OCI-LY3 (cell line): ENCODE measurements around the gene PPP1R36.
"Not testable (repeated sequence)": the region's sequence is repeated elsewhere in the genome, so short reads cannot be mapped to it uniquely, and the experiment has no call there.

Source experiments
- H2AFZ ChIP-seq: fragments of 200-600, 300-600 bp; shearing (Covaris generic); 2 replicates; pipeline ENCODE4 v1.6.0; 2014; ENCODE audit warnings: antibody characterized with exemption, low read depth, low read length
- H3K27ac ChIP-seq: fragments of 200-600, 300-600 bp; sonication (generic); 2 replicates; pipeline ENCODE4 v1.5.1; 2014; ENCODE audit warnings: mild to moderate bottlenecking, low read length, moderate library complexity, mixed read lengths
- H3K27me3 ChIP-seq: fragments of 200-600, 300-600 bp; sonication (generic); 2 replicates; pipeline ENCODE4 v1.6.1; 2014; ENCODE audit warnings: low read depth, low read length, mixed read lengths
- H3K36me3 ChIP-seq: fragments of 200-600, 300-600 bp; sonication (generic); replicated peaks from 2 replicates; pipeline ENCODE3; 2014; ENCODE audit warnings: low read depth, low read length, mixed read lengths
- H3K4me1 ChIP-seq: fragments of 300-600, 200-600 bp; sonication (generic); 2 replicates; pipeline ENCODE4 v1.6.1; 2014; ENCODE audit warnings: low read length, mixed read lengths
- H3K4me2 ChIP-seq: fragments of 200-600, 300-600 bp; sonication (generic); 2 replicates; pipeline ENCODE4 v1.6.1; 2014; ENCODE audit warnings: low read length, mixed read lengths
- H3K4me3 ChIP-seq: fragments of 300-600, 200-600 bp; sonication (generic); 2 replicates; pipeline ENCODE4 v1.5.1; 2014; ENCODE audit warnings: antibody characterized with exemption, mild to moderate bottlenecking, low read length, moderate library complexity
- H3K79me2 ChIP-seq: fragments of 300-600, 200-600 bp; shearing (Covaris generic); 2 replicates; pipeline ENCODE4 v1.6.1; 2014; ENCODE audit warnings: mild to moderate bottlenecking, low read length, mixed read lengths
- H3K9ac ChIP-seq: fragments of 300-600, 200-600 bp; shearing (Covaris generic); 2 replicates; pipeline ENCODE4 v1.6.0; 2014; ENCODE audit warnings: mild to moderate bottlenecking, low read length, moderate library complexity
- H3K9me3 ChIP-seq: fragments of 200-600, 300-600 bp; shearing (Covaris generic); 2 replicates; pipeline ENCODE4 v1.6.1; 2014; ENCODE audit warnings: low read length, mixed read lengths; ENCODE audit not compliant: insufficient read depth
- H4K20me1 ChIP-seq: fragments of 200-600, 300-600 bp; sonication (generic); 2 replicates; pipeline ENCODE4 v1.6.1; 2016; ENCODE audit warnings: low read length, mixed read lengths; ENCODE audit not compliant: insufficient read depth
- EZH2phosphoT487 ChIP-seq: fragments of 200-600 bp; shearing (Covaris generic); IDR thresholded peaks from 2 replicates; pipeline ENCODE4 v1.6.1; 2018; ENCODE audit warnings: antibody characterized with exemption, mixed run types, low read depth
- TF ChIP-seq, protein P1 (sequence below): fragments of 200-600, 300-600 bp; sonication (generic); IDR thresholded peaks from 2 replicates; pipeline ENCODE4 v1.5.1; 2014; ENCODE audit warnings: antibody characterized with exemption, low read length, low read depth

PPP1R36 gene

DNA sequence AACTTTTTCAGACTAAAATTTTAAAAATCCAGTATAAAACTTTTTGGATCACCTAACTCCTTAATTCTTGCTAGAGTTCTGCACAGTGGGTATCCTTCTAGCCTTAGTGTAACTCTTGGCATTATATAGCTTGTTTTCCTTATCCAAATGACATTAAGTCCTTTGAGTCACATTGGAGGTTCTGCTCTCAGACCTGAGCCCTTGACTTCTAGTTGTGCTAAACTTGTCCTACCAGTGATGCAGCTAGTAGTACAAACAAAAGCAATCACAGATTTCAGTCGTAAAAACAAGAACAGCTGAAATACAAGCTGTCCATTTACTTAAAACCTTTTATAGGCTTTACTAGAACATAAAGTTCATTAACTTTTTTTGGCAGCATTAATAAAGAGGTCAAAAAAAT, 34.7 kb upstream of the PPP1R36 start:
- Histone ChIP-seq H3K27me3 (no peaks in the 10 kb centered on the region), H3K36me3 (peaks cover 11% of the 10 kb centered on the region), H3K4me1 (peaks cover 16% of the 10 kb centered on the region), H3K9me3 (no peaks in the 10 kb centered on the region), H3K79me2 (peaks cover 100% of the 10 kb centered on the region), H3K4me2 (no peak overlapping the region), H4K20me1 (peaks cover 80% of the 10 kb centered on the region), H3K9ac (no peak overlapping the region), H3K4me3 (no peak overlapping the region), H3K27ac (no peak overlapping the region), H2AFZ (no peak overlapping the region)
- no peak for TF ChIP-seq EZH2phosphoT487
- TF ChIP-seq, protein P1, sequence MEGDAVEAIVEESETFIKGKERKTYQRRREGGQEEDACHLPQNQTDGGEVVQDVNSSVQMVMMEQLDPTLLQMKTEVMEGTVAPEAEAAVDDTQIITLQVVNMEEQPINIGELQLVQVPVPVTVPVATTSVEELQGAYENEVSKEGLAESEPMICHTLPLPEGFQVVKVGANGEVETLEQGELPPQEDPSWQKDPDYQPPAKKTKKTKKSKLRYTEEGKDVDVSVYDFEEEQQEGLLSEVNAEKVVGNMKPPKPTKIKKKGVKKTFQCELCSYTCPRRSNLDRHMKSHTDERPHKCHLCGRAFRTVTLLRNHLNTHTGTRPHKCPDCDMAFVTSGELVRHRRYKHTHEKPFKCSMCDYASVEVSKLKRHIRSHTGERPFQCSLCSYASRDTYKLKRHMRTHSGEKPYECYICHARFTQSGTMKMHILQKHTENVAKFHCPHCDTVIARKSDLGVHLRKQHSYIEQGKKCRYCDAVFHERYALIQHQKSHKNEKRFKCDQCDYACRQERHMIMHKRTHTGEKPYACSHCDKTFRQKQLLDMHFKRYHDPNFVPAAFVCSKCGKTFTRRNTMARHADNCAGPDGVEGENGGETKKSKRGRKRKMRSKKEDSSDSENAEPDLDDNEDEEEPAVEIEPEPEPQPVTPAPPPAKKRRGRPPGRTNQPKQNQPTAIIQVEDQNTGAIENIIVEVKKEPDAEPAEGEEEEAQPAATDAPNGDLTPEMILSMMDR = no peak

DNA sequence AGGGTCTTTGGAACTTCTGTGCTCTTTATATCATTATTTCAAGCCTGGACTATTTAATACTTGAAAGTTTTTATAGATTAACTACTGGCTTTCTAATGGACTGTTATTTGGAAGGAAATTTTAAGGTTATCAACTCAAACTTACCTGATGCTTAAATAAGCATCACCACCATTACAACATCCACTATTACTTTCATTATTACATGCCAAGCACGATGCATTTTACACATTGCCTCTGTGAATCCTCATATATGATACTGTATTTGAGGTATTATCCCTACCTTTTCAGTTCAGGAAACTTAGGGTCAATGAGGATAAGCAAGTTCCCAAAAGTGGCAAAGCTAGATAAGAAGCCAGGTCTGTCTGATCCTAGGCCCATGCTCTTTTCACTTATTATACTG, 32.8 kb upstream of the PPP1R36 start:
- TF ChIP-seq, protein P1 = no peak
- no peak for TF ChIP-seq EZH2phosphoT487
- H3K27ac ChIP-seq = no peak overlapping the region
- H3K4me2 ChIP-seq = no peak overlapping the region
- peaks cover 81% of the 10 kb centered on the region for H4K20me1 ChIP-seq
- H3K9me3 ChIP-seq = no peaks in the 10 kb centered on the region
- no peak overlapping the region for H2AFZ ChIP-seq
- no peaks in the 10 kb centered on the region for H3K27me3 ChIP-seq
- no peak overlapping the region for H3K9ac ChIP-seq
- H3K4me3 ChIP-seq = no peak overlapping the region
- H3K4me1 ChIP-seq = no peaks in the 10 kb centered on the region
- H3K79me2 ChIP-seq = peaks cover 100% of the 10 kb centered on the region
- peaks cover 15% of the 10 kb centered on the region for H3K36me3 ChIP-seq

DNA sequence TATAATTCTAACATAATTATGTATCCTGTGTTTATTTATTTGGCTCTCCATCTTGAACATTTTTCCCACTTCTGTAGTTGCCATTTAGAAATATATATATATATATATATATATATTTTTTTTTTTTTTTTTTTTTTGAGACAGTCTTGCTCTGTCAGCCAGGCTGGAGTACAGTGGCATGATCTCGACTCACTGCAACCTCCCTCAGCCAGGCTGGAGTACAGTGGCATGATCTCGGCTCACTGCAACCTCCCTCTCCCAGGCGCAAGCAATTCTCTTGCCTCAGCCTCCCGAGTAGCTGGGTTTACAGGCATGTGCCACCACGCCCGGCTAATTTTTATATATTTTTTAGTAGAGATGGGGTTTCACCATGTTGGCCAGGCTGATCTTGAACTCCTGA, 32.1 kb upstream of the PPP1R36 start:
- peaks cover 19% of the 10 kb centered on the region for H3K36me3 ChIP-seq
- H3K9ac ChIP-seq = not testable (repeated sequence)

DNA sequence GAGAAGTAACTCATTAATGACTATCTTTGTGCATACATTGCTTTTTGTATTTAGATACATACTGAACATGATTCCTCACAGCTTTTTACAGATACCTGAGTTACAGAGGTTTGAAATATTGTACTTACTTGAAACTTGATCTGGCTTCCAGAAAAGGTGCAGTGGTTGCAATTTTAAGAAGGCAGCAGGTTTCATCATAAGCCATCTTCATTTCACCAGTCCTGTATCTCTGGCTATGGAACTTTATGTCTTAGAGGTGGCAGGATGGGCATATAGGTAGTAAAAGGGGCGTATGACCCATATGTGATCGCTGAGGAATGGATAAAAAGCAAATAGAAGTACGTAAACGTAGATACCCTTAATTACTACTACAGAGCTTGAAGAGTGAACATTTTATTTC, 31.5 kb upstream of the PPP1R36 start:
- Histone ChIP-seq H3K79me2 (peaks cover 99% of the 10 kb centered on the region), H3K36me3 (peaks cover 19% of the 10 kb centered on the region), H3K9me3 (no peaks in the 10 kb centered on the region), H3K27ac (no peak overlapping the region), H3K4me2 (no peak overlapping the region), H3K9ac (no peak overlapping the region), H2AFZ (no peak overlapping the region), H3K27me3 (no peaks in the 10 kb centered on the region), H4K20me1 (peaks cover 76% of the 10 kb centered on the region), H3K4me3 (no peak overlapping the region), H3K4me1 (no peaks in the 10 kb centered on the region)
- TF ChIP-seq, protein P1 = no peak
- no peak for TF ChIP-seq EZH2phosphoT487

More for the DNA sequence above, 32.1 kb upstream of the PPP1R36 start:
- not testable (repeated sequence) for H3K27ac ChIP-seq, H3K4me3 ChIP-seq, H2AFZ ChIP-seq, H3K4me2 ChIP-seq, H3K27me3 ChIP-seq, H3K9me3 ChIP-seq, H3K4me1 ChIP-seq
- Histone ChIP-seq H3K79me2 (peaks cover 99% of the 10 kb centered on the region), H4K20me1 (peaks cover 77% of the 10 kb centered on the region)

DNA sequence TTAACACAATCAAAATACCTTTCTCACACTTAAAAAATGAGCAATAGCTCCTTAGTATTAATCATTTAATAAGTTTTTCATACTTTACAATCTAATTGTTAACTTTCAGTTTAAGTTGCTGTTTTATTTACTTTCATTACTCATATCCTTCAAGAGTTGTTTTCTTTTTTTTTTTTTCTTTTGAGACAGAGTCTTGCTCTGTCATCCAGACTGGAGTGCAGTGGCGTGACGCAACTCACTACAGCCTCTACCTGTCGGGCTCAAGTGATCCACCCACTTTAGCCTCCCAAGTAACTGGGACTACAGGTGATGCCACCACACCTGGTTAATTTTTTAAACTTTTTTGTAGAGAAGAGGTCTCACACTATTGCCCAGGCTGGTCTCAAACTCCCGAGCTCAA, 29.1 kb upstream of the PPP1R36 start:
- TF ChIP-seq, protein P1 = no peak
- no peak for TF ChIP-seq EZH2phosphoT487
- H3K9ac ChIP-seq = no peak overlapping the region
- H3K79me2 ChIP-seq = peaks cover 76% of the 10 kb centered on the region
- H3K4me1 ChIP-seq = no peaks in the 10 kb centered on the region
- H3K36me3 ChIP-seq = peaks cover 31% of the 10 kb centered on the region
- no peak overlapping the region for H3K27ac ChIP-seq
- peaks cover 64% of the 10 kb centered on the region for H4K20me1 ChIP-seq
- H2AFZ ChIP-seq = no peak overlapping the region
- no peaks in the 10 kb centered on the region for H3K9me3 ChIP-seq
- H3K4me2 ChIP-seq = no peak overlapping the region
- no peaks in the 10 kb centered on the region for H3K27me3 ChIP-seq
- no peak overlapping the region for H3K4me3 ChIP-seq
